HG02840 (cell line): ENCODE data around the gene ABLIM2.

Experiments used
- ATAC-seq: cut with Tn5 transposase; IDR thresholded peaks from one replicate; pipeline ENCODE4 v1.9.1; 2021; ENCODE audit warnings: mild to moderate bottlenecking, moderate library complexity, moderate number of reproducible peaks; ENCODE audit not compliant: unreplicated experiment, low FRiP score

The ABLIM2 gene

DNA sequence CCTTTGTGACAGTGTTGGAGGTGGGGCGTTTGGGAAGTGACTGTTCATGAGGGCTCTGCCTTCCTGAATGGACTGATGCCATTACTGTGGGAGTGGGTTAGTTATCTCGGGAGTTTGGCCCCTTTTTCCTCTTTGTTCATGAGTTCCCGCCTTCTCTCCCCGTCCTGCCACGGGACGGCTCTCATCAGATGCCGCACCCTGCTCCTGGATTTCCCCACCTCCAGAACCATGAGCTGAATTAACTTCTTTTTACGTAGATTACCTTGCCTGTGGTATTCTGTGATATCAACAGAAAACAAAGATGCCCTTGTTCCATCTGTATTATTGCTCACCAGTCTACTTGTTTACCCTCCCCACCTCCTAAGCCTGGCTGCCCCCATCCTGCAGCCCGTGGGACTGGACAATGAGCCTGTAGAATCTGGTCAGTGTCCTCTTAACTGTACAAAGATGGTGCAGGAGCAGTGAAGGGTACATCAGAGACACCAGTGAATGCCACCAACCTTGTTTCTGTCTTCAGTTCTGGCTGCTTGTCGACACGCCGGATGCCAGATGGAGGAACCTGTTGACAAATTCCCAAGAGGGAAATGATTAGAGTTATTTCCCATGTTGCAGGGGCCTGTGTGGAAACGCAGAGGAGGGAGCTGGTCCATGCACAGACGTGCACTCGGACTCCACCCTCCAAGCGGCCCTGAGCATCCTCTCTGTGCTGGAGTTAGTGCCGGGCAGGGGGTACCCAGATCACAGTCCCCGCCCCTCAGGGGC, 104.7 kb downstream of the ABLIM2 start:
- no peak for ATAC-seq

DNA sequence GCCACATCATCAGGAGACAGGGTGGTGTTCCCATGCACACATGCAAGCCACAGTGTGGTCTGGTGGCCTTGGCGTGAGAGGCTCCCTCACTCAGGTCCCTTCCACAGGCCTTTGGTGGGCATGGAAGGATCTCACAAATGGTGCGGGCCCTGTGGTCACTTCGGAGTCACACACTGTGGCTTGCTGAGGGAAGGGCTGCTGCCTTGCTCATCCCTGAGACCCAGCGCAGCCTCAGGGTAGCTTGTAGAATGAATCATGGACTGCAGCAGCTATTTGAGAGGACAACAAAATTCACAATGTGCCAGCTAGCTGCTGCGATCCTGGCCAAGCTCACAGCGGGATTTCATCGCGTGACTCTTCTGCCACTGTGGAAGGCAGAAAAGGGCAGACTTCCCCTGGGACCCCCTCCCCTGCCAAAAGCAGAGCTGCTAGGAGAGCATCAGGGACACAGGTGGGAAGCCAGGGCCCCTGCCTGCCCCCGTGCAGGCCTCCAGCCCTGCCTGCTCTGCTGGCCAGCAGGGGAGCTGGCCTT, 106.4 kb downstream of the ABLIM2 start:
- no peak for ATAC-seq

DNA sequence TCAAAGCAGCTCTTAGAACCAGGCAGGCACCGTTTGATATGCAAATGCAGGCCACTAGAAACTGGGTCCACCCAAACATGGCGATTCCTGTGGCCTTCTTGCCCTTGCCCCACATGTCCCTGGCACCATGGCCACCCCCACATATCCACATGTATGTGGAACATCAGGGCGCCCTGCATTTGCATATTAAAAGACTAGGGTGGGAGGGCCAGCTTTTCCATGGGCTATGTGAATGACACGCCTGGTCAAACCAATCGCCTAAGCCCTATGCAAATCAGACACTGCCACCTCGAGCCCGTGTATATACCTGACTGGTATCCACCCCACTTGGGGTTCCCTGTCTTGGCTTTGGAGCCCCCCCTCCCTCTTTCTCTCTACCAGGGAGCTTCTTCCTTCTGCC, 107.0 kb downstream of the ABLIM2 start:
- no peak for ATAC-seq

DNA sequence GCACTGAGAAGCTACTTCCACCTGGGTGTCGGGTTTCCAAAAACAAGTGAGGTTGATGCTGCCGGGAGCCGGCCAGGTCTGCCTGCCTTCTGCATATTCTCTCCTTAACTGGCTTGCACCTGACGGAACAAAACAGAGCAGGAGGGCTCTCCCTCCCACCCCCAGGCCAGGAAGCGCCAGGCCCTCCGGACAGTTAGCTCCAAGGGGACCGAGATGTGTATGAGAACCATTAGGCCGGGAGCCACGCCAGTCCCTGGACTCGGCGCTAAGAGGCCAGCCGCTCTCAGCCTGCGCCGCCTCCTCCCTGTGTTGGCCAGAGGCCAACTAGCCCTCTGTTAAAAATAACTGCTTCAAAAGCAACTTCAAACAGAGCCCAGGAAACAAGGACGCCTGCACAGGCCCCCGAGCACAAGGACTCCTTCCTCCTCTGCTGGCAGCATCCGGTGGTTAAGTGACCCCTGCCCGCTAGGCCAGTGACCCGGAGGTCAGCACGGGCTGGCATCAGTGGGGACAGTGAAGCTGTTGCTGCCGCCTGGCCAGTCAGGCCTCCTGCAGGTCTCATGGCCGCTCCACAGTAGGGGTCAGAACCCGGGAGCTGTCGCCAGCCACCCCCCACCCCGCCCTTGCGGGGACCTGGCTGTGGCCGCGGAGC, 107.9 kb downstream of the ABLIM2 start:
- ATAC-seq, result no peak

DNA sequence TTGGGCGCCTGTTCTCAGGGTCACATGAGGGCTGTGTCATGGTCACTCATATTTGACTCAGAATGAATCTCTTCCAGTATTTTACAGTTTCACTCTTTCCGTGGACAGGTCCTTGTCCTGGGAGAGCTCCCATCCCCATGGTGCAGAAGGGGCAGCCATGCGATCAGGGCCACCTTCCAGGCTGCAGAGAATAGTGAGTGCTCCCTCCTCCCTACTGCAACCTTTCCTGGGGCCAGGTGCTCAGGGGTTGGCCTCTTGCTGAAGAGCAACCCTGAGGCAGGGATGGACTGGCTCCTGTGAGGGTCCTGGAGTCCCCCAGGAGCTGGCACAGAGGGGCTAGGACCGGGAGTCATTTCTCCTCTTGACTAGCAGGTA, 108.4 kb downstream of the ABLIM2 start:
- ATAC-seq, result no peak

DNA sequence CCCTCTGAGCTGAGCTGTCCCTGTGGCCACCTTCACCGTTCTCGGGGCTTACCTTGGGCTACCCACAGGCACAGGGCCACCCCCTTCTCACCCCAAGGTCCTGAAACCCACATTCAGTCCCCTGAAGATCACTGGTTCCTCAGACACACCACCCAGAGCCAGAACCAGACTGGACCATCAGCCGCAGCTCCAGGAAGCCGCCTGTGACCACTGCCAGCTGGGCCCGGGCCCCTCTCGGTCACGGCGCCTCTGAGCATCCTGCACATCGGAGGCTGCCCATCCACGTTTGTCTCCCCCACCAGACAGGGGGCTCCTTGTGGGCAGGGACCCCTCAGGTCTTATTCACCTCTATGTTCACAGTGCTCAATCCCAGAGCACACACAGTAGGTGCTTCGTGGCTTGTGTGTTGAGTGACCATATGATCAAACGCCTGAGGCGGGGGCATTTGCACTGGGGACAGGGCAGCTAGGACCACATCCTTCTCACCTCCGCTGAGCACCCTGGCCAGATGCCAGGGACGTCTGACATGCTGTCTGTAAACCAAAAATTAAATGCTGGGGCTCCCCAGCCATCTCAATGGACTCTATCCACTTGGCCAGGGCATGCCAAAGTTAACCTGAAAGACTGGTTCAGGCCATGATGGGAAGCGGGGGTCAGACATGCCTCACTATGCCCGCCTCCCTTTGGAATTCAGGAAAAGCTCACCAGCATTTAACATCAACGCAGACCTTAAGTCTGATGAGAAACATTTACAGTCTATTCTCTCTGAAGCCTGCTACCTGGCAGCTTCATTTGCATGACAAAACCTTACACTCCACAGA, 109.5 kb downstream of the ABLIM2 start:
- no peak for ATAC-seq

DNA sequence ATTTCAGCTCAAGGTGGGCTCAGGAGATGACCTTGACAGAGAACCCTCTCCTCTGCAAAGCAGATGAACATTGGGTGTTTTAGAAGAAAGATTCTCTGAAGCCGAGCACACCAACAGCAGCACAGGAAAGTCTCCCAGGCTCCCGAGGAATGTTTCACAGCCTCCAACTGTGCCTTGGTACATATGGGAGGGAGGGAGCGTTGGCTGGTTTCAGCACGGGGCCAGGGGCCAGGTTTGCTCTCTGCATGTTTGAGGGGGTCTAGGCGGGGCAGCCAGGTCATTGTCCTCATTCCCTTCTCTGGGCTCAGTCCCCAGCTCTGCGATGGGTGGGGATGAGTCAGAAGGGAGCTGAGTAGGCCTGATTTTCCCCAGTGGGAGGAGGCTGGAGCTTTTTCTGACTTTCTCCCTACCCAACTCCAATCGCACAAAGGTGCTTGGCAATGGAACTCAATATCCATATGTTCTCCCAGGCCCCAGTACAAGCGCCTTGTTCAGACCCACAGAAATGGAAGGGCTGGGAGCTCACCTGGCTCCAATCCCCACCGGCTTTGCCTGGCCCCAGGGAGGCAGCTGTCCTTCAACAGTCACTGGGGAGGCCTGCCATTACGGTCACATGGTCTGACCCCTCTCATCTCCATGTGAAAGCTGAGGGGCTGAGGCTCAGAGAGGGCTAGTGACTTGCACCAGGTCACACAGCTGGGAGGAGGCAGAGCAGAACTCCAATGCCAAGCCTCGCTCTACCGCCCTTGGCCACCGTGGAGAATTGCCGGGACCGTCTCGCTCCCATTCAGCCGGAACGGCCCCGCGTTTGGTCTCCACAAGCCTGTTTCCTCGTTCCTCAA, 110.6 kb downstream of the ABLIM2 start:
- no peak for ATAC-seq

DNA sequence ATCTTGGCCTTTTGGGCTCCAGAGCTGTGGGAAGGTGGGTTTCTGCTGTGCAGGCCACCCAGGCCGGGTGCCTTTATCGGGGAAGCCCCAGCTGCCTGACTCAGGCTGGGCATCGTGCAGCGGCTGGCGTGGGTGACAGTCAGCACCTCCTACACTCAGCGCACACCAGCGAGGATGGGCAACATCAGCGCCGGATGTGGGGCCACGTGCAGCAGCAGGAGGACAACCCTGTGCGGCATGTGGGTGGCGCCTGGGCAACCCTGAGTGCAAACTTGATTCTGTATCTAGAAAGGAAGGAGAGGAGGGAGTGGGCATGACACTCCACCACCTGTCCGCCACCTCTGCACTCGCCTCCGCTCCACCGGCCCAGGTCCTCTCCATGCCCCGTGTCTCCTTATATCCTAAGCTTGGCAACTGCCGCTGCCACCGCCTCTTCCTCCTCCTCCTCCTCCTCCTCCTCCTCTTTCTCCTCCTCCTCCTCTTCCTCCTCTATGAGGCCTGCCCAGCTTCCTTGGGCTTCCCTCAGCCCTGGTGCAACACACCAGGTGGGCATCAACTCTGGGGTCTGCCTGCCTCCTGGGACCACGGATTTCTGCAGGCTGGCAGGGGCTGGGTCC, 111.6 kb downstream of the ABLIM2 start:
- no peak for ATAC-seq

DNA sequence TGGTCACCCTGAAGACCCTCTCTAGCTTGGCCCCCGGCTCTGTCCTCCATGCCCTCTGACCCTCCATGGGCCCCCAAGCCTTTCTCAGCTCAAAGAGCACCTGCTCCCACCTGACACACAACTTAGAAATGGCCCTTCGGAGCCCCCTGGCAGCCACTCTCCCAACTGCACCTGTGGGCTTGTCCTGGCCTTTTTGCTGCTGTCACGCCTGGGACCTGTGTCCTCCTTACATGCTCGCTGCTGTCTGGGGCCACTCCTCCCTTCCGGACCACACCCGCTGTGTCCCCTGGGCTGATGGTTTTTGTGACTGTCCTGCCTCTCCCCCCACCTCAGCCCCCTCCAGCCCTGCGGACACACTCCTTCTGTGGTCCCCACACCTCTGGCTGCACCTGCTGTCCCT, 112.7 kb downstream of the ABLIM2 start:
- ATAC-seq, result no peak

DNA sequence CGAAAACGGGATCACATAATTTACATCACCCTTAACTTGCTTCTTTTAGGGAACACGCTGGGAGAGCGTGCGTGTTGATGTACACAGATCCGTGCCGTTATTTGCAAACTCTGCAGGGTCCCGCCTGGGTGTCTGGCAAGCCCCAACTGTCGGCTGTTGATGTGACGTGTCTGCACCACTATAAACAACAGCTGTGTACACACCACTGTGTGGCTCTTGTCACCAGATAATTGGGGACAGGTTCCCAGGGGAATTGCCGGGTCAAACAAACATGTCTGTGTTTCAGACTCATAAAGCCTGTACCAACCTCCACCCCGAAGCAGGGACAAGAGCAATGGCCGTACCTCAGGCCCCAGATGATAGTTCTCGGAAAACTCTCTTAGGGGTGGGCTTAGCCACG, 113.9 kb downstream of the ABLIM2 start:
- no peak for ATAC-seq

DNA sequence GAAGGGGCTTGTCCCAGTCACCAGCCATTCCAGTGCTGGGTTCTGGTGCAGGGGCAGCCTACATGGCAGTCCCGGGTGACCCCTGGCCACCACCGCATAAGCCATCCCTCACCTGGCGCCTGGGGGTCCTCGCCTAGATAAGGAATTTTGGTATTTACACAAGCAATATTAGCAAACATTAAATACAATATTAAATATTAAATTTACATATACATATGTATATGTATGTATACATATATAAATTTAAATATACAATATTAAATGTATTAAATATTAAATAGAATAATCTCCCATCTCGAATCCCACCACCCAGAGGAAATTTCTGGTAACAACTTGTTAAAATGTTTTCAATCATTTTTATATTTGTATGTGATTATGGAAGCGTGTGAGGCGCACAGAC, 114.4 kb downstream of the ABLIM2 start:
- ATAC-seq, result no peak

DNA sequence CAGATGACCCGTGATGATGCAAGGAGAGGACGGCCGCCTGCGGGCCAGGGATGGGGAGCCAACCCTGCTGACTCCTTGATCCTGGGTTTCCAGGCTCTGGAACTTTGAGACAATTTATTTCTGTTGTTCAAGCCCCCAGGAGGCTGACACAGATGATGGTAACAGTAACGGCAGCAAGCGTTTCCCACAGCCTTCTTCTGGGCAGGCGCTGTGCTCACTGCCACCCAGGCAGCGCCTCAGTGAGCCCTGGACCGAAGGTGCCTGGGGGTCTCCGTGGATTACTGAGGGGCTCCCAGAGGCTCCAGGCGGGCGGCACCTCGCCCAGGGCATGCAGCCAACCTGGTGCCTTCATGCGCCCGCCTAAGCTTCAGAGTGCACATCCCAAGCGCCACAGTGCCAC, 115.0 kb downstream of the ABLIM2 start:
- no peak for ATAC-seq

DNA sequence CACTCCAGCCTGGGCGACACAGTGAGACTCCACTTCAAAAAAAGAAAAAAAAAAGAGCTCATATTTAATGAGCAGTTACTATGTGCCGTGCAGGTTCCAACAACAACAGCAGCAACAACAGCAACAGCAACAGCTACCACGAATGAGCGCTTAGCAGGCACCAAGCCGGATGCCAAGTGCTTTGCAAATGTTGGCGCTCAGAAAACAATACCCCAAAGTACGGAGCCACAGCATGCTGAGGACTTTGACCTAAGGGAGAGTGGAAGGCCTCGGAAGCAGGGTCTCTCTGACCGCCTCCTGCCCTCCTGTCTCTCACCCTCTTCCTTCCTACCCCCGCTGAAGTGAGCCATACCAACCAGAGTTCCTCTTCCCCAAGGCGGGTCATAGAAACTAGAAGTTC, 116.7 kb downstream of the ABLIM2 start:
- no peak for ATAC-seq

DNA sequence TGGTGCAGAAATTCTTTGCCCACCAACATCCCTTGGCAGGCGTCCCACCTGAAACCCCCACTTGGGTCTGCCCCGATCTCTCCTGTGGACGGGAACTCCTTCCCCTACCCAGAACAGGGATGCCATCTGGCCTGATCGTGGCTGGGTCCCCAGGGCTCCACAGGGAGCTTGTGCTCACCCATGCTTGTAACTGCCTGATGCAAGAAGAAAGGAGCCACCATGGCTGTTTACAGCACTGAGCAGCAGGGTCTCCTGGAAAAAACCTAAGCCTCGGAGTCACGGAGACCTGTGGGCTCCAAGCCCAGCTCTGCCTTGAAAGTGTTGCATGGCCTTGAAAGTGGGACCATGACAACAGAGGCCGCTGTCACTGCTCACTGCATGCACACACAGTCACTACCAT, 117.4 kb downstream of the ABLIM2 start:
- ATAC-seq, result no peak

DNA sequence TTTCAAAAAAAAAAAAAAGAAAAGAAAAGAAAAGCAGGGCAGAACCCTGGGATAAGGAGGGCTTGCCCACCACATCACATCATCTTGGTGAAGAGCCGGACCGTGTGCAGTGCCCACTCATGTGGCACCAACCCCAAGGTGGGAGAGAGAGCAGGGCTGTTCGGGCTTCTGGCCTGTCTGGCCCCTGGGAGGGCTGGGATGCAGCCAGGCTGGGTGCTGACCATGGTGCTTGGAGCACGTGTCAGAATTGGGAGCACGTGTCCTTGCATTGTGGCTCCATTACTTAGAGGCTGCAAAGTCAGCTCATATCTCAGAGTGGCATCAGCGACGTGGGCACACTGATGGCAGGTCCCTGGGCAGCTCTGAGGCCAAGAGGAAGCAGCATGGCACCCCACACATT, 118.0 kb downstream of the ABLIM2 start:
- no peak for ATAC-seq

DNA sequence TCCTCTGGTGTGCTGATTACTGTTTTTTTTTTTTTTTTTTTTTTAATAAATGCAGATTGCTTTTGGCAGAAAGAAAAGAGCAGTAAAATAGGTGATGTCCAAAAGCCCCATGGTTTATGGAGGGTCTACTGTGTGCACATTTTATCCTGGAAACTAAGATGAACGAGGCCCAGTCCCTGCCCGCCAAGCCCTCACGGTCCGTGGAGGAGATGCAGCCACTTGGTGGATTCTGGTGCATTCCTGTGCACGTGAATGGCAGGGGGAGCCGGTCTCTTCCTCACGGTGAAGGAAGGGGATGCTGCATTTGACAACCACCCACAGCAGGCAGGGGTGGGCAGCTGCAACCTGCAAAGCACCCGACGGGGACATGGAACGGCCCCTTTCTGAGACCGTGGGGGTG, 118.8 kb downstream of the ABLIM2 start:
- no peak for ATAC-seq

DNA sequence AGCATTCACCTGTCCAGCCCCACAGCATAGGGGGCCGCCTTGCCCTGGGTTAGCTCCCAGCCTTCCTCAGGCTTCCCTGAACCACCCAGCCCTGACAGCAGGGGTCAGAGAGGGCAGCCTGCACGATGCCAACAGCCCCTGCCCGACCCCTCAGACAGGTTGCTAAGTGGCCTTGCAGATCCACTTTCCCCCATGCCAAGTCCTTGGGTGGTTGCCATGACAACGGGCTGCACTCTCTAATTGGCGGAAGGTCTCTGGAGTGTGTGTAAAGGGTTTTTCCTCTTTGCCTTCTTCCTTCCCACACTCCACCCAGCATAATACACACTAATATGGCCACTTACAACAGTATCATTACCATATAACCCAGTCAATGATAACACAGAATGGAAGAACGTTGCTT, 119.3 kb downstream of the ABLIM2 start:
- ATAC-seq, result no peak

DNA sequence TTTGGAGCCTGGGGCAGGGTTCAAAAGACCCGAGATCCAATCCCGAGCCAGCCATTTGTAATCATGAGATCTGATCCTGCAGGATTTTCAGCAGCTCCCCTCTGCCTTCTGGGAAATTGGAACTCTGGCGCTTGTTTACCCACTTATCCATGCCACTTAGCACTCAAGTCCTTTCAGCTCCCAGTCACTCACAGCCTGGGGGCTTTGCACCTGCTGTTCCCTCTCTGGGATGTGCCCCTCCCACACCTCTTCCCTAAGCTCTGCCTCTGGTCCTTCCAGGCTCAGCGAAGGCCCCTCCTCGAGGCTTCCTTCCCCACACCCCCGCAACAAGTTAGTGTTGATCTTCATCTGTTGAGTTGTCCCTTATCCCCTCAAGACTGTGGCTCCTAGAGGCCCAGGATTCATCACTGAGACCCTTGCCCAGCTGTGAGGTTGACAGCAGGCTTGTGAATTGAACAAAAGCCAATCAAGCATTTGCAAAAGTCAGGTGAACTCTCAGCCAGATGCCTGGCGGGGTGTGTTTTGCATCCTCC, 119.8 kb downstream of the ABLIM2 start:
- ATAC-seq, result no peak

DNA sequence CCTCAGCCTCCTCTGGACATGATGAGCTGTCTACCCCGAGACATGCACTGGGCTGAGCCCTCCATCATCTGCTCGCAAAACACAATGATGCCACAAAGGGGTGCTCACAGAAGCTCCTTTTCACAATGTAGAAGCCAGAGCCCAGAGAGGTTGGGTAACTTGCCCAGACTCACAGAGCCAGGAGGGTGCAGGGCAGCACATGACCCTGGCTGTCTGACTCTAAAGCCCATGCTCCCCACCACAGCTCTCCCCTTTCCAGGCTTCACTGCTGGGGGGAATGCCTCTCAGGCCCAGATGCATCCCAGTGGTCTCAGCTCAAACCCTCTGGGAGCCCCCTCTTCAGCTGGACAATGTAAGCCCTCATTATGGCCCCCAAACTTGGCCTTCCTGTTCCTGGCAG, 120.5 kb downstream of the ABLIM2 start:
- ATAC-seq, result no peak
